GM23338 (cell line): ENCODE measurements around the gene NOXA1.
"Not testable (repeated sequence)": the region's sequence is repeated elsewhere in the genome, so short reads cannot be mapped to it uniquely, and the experiment has no call there.

Experiments
- CREB1 ChIP-seq: fragments of 250-450 bp; sonication (Bioruptor Pico); IDR thresholded peaks from 2 replicates; pipeline ENCODE4 v1.5.0; 2020; ENCODE audit warnings: low read depth, mild to moderate bottlenecking, moderate library complexity
- CTCF ChIP-seq, 2 experiments: fragments of 200-600 bp in 1 of 2; sonication (generic) in 1 of 2; conservative IDR thresholded peaks; 2 replicates each; pipeline versions ENCODE4 v1.5.1 to v1.6.1; 2016 to 2017; ENCODE audit warnings: antibody characterized with exemption in 2 of 2, low read depth in 2 of 2, mild to moderate bottlenecking in 2 of 2, moderate library complexity in 1 of 2
- EZH2 ChIP-seq: fragments of 200-600 bp; sonication (generic); IDR thresholded peaks from one replicate; pipeline ENCODE4 v1.8.0; 2017; ENCODE audit warnings: antibody characterized with exemption, mild to moderate bottlenecking, low read depth; ENCODE audit not compliant: unreplicated experiment
- EZH2phosphoT487 ChIP-seq: fragments of 200-600 bp; sonication (generic); IDR thresholded peaks from one replicate; pipeline ENCODE4 v1.8.1; 2018; ENCODE audit warnings: antibody characterized with exemption; ENCODE audit not compliant: unreplicated experiment
- POLR2AphosphoS5 ChIP-seq: IDR thresholded peaks from 2 replicates; pipeline ENCODE4 v1.6.1; 2016; ENCODE audit warnings: antibody characterized with exemption, low read depth
- REST ChIP-seq: IDR thresholded peaks from one replicate; pipeline ENCODE4 v1.6.1; 2018; ENCODE audit warnings: antibody characterized with exemption; ENCODE audit not compliant: unreplicated experiment
- STAT1 ChIP-seq: IDR thresholded peaks from one replicate; pipeline ENCODE4 v1.6.1; 2016; ENCODE audit warnings: antibody characterized with exemption; ENCODE audit not compliant: unreplicated experiment
- ZNF331 ChIP-seq: fragments of 250-450 bp; sonication (Bioruptor Pico); IDR thresholded peaks from 2 replicates; pipeline ENCODE4 v1.5.0; 2020; ENCODE audit warnings: low read depth, mild to moderate bottlenecking, moderate library complexity

DNA sequence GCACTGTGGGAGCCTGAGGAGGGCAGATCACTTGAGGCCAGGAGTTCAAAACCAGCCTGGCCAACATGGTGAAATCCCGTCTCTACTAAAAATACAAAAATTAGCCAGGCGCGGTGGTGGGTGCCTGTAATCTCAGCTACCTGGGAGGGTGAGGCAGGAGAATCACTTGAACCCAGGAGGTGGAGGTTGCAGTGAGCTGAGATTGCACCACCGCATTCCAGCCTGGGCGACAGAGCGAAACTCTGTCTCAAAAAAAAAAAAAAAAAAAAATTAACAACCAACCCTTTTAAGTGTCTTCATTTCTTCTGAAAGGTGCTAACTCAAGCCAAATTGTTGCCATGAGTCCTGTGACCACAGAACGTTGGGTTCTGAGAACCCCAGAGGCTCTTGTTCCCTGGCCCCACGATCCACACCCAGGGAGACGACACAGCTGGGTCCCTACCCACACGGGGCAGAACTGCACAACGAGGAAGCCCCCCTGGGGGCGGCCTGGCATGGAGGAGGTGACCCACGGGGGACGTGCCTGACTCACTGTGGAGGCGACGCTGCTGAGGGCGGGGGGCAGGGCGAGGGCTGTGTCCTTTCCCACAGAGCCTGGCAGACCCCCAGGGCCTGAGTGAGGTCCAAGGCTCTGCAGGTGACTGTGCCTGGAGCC is 12.8 kb upstream of the NOXA1 start:
- TF ChIP-seq CTCF (conservative IDR thresholded peaks at IDR 0.05; ENCODE audit: low read depth in 2 of 2); EZH2; REST; CREB1 (CRISPR knock-in tag); STAT1; POLR2AphosphoS5; EZH2phosphoT487; ZNF331: not testable (repeated sequence)
